Vagina (tissue), 2 donors: Measurements from ENCODE around the gene LCLAT1. TPM values are rescaled to one million over a fixed set of nuclear protein-coding genes. Genes with fewer than 3 reads are reported as not detected.

Experiments
- DNase-seq, 2 donors: peaks; one replicate each; pipeline ENCODE4 v3.0.0-alpha.2; 2017; ENCODE audit errors: extremely low spot score in 2 of 2
- H3K27ac ChIP-seq: fragments of 200-600 bp; sonication (generic); one replicate; pipeline ENCODE4 v1.5.1; 2019
- H3K27me3 ChIP-seq: fragments of 200-600 bp; sonication (generic); one replicate; pipeline ENCODE4 v1.5.1; 2019
- H3K36me3 ChIP-seq, 2 donors: fragments of 200-600 bp; sonication (generic); one replicate each; pipeline ENCODE4 v1.5.1; 2017 to 2019
- H3K4me1 ChIP-seq: fragments of 200-600 bp; sonication (generic); one replicate; pipeline ENCODE4 v1.5.1; 2019
- H3K4me3 ChIP-seq, 2 donors: fragments of 200-600 bp; sonication (generic); 1 replicate in 1 of 2; 2 replicates in 1 of 2; pipeline ENCODE4 v1.5.1; 2016 to 2019
- H3K9me3 ChIP-seq: fragments of 200-600 bp; sonication (generic); one replicate; pipeline ENCODE4 v1.5.1; 2019
- POLR2A ChIP-seq, 2 donors: fragments of 450-650 bp; IDR thresholded peaks; one replicate each; pipeline ENCODE4 v1.6.1; 2017; ENCODE audit warnings: antibody characterized with exemption in 2 of 2, mild to moderate bottlenecking in 2 of 2, moderate library complexity in 2 of 2
- POLR2AphosphoS5 ChIP-seq, 2 donors: sonication (generic); formaldehyde crosslinking; IDR thresholded peaks; one replicate each; pipeline ENCODE4 v1.9.0; 2017; ENCODE audit warnings: antibody characterized with exemption in 2 of 2, mild to moderate bottlenecking in 2 of 2, low read depth in 1 of 2; ENCODE audit not compliant: insufficient read depth in 1 of 2
- intact Hi-C: fragments of 100-400 bp; cut with DNase I; formaldehyde crosslinking; loops from one replicate; pipeline ENCODE4 v1.15.1; 2023
- total RNA-seq: library from RNA; depleted of rRNA; stranded (reverse); fragments of >200 nt; gene quantifications from one replicate; pipeline ENCODE4 v1.2.3, GENCODE V29; 2016
- TF ChIP-seq, protein P1 (sequence below), 3 experiments: fragments of 450-650 bp in 2 of 3; fragments of 200-600 bp in 1 of 3; sonication (generic) in 1 of 3; IDR thresholded peaks; one replicate each; pipeline ENCODE4 v1.5.1; 2017 to 2019; ENCODE audit warnings: antibody characterized with exemption in 3 of 3, mild to moderate bottlenecking in 2 of 3, moderate library complexity in 2 of 3

LCLAT1 gene
- total RNA-seq, 1 donor from 2014 or later, result 19.6 TPM

GRCh38 chr2:30686000-30686399, 239.0 kb downstream of the LCLAT1 start:
- Histone ChIP-seq H3K4me1 (peaks cover 15% of the 10 kb centered on the region), H3K27ac (no peak overlapping the region), H3K4me3 (no peak overlapping the region), H3K36me3 (no peaks in the 10 kb centered on the region), H3K9me3 (no peaks in the 10 kb centered on the region), H3K27me3 (no peaks in the 10 kb centered on the region)
- TF ChIP-seq, protein P1, sequence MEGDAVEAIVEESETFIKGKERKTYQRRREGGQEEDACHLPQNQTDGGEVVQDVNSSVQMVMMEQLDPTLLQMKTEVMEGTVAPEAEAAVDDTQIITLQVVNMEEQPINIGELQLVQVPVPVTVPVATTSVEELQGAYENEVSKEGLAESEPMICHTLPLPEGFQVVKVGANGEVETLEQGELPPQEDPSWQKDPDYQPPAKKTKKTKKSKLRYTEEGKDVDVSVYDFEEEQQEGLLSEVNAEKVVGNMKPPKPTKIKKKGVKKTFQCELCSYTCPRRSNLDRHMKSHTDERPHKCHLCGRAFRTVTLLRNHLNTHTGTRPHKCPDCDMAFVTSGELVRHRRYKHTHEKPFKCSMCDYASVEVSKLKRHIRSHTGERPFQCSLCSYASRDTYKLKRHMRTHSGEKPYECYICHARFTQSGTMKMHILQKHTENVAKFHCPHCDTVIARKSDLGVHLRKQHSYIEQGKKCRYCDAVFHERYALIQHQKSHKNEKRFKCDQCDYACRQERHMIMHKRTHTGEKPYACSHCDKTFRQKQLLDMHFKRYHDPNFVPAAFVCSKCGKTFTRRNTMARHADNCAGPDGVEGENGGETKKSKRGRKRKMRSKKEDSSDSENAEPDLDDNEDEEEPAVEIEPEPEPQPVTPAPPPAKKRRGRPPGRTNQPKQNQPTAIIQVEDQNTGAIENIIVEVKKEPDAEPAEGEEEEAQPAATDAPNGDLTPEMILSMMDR (IDR thresholded peaks at IDR 0.05), result no peak
- TF ChIP-seq POLR2AphosphoS5 (IDR thresholded peaks at IDR 0.05; ENCODE audit: insufficient read depth in 1 of 2, low read depth in 1 of 2) (no peak), POLR2A (IDR thresholded peaks at IDR 0.05) (no peak)
- intact Hi-C loops, result no loop called here
- DNase-seq, result peak in 1 of 2 donors; percentile 27

- no peaks in the 10 kb centered on the region for H3K36me3 ChIP-seq
- no peaks in the 10 kb centered on the region for H3K9me3 ChIP-seq
- intact Hi-C loops, result no loop called here
- TF ChIP-seq, protein P1 (IDR thresholded peaks at IDR 0.05), result no peak
- TF ChIP-seq POLR2AphosphoS5 (IDR thresholded peaks at IDR 0.05; ENCODE audit: insufficient read depth in 1 of 2, low read depth in 1 of 2) (no peak), POLR2A (IDR thresholded peaks at IDR 0.05) (no peak)
- DNase-seq, result peak in 1 of 2 donors; percentile 77
- peaks cover 15% of the 10 kb centered on the region for H3K4me1 ChIP-seq
- no peaks in the 10 kb centered on the region for H3K27me3 ChIP-seq
- no peak overlapping the region for H3K4me3 ChIP-seq
- H3K27ac ChIP-seq, result no peak overlapping the region
Observed at GRCh38 chr2:30686669-30687068, 239.6 kb downstream of the LCLAT1 start.

- peaks cover 15% of the 10 kb centered on the region for H3K4me1 ChIP-seq
- intact Hi-C loops, result no loop called here
- H3K27me3 ChIP-seq, result no peaks in the 10 kb centered on the region
- no peaks in the 10 kb centered on the region for H3K36me3 ChIP-seq
- peak in 1 of 2 donors; percentile 72 for DNase-seq
- H3K4me3 ChIP-seq, result no peak overlapping the region
- peak overlapping the region; percentile 26 for H3K27ac ChIP-seq
- TF ChIP-seq POLR2AphosphoS5 (IDR thresholded peaks at IDR 0.05; ENCODE audit: insufficient read depth in 1 of 2, low read depth in 1 of 2), result no peak
- H3K9me3 ChIP-seq, result no peaks in the 10 kb centered on the region
Observed at GRCh38 chr2:30688956-30689401, 241.9 kb downstream of the LCLAT1 start.

DNA sequence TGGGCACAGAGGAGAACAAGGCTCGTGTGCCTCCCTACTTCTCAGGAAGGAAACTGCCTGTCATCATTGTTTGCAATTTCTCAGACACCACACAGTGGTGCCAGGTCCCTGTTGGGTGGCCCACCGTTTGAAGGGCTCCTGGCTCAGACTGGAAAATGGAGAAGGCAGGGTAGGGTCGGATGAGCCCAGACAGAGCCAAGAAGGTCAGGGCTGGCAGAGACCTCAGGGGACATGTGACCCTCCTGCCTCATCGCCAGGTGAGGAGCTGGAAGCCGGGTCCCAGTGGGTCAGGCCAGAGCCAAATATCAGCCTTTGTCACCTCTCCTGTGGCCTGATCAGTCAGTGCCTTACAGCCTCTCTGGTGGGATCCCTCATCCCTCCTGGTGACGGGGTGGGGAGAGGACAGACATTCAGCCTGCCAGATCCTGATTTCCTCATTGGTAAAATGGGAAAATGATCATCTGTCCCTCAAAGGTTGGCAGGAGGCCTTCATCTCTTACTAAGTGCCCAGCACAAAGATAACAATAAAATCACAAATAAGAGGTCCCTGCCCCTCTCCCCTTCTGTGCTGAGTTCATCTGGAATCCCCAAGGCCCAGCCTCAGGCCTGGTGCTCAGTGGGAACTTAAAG, 242.6 kb downstream of the LCLAT1 start:
- H3K36me3 ChIP-seq, result no peaks in the 10 kb centered on the region
- no peaks in the 10 kb centered on the region for H3K27me3 ChIP-seq
- peaks cover 15% of the 10 kb centered on the region for H3K4me1 ChIP-seq
- intact Hi-C loops, result no loop called here
- H3K9me3 ChIP-seq, result no peaks in the 10 kb centered on the region
- peak overlapping the region; percentile 26 for H3K27ac ChIP-seq
- no peak for TF ChIP-seq POLR2A (IDR thresholded peaks at IDR 0.05)
- TF ChIP-seq, protein P1 (IDR thresholded peaks at IDR 0.05), result no peak
- TF ChIP-seq POLR2AphosphoS5 (IDR thresholded peaks at IDR 0.05; ENCODE audit: insufficient read depth in 1 of 2, low read depth in 1 of 2), result no peak
- no peak overlapping the region for H3K4me3 ChIP-seq
- peak in 1 of 2 donors; percentile 85 for DNase-seq

DNA sequence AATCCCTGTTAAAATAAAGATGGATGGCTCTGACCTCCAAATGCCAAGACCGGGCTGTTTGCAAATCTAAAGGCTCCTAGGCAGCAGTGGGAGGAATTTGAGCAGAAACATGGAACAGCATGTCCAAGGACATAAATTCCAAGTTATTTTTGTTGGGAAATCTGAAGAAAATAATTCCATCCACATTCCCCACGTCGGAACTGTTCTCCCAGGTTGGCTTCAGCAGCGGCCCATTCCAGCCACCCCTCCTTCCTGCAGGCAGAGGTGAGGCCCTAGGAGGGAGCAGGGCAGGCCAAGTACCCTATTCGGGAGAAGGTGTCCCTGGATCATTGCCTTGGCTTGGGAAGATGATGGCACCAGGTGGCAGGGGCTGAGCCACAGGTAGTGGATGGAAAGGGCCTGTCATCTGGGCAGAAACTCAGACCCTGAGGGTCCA, 243.1 kb downstream of the LCLAT1 start:
- peak in 1 of 2 donors; percentile 87 for DNase-seq
- Histone ChIP-seq H3K9me3 (no peaks in the 10 kb centered on the region), H3K27ac (no peak overlapping the region), H3K4me1 (peaks cover 15% of the 10 kb centered on the region), H3K4me3 (no peak overlapping the region), H3K36me3 (no peaks in the 10 kb centered on the region), H3K27me3 (no peaks in the 10 kb centered on the region)
- intact Hi-C loops, result no loop called here
- TF ChIP-seq POLR2AphosphoS5 (IDR thresholded peaks at IDR 0.05; ENCODE audit: insufficient read depth in 1 of 2, low read depth in 1 of 2), result peak; percentile 32 to 51
- TF ChIP-seq, protein P1 (IDR thresholded peaks at IDR 0.05), result no peak
